H9 (cell line): ENCODE data around the gene NCL. TPM values are rescaled to one million over a fixed set of nuclear protein-coding genes. Genes with fewer than 3 reads are reported as not detected.
"Not testable (repeated sequence)": the region's sequence is repeated elsewhere in the genome, so short reads cannot be mapped to it uniquely, and the experiment has no call there.

Experiments used
- DNase-seq: peaks from one replicate; pipeline ENCODE4 v3.0.0-alpha.2; 2017
- H2AFZ ChIP-seq: one replicate; pipeline ENCODE4 v1.6.1; 2013; ENCODE audit warnings: mild to moderate bottlenecking, low read length, control low read depth, moderate library complexity
- H2AK5ac ChIP-seq: 2 replicates; pipeline ENCODE4 v1.6.1; 2013; ENCODE audit warnings: low read length, control low read depth, mixed read lengths; ENCODE audit not compliant: insufficient read length
- H2BK120ac ChIP-seq: one replicate; pipeline ENCODE4 v1.6.1; 2013; ENCODE audit warnings: low read depth, mild to moderate bottlenecking, low read length, control low read depth, inconsistent platforms; ENCODE audit not compliant: poor library complexity, severe bottlenecking
- H2BK12ac ChIP-seq: 2 replicates; pipeline ENCODE4 v1.6.1; 2013; ENCODE audit warnings: low read length, control low read depth, mixed read lengths, low read depth; ENCODE audit not compliant: insufficient read length
- H2BK15ac ChIP-seq: 2 replicates; pipeline ENCODE4 v1.6.1; 2013; ENCODE audit warnings: low read depth, low read length, control low read depth
- H2BK20ac ChIP-seq: one replicate; pipeline ENCODE4 v1.6.1; 2013; ENCODE audit warnings: low read depth, mild to moderate bottlenecking, low read length, control low read depth, inconsistent platforms; ENCODE audit not compliant: poor library complexity, severe bottlenecking
- H2BK5ac ChIP-seq: 2 replicates; pipeline ENCODE4 v1.6.1; 2013; ENCODE audit warnings: low read length, control low read depth, mixed read lengths; ENCODE audit not compliant: insufficient read length
- H3K14ac ChIP-seq: 2 replicates; pipeline ENCODE4 v1.6.1; 2013; ENCODE audit warnings: low read length, control low read depth; ENCODE audit not compliant: insufficient read depth
- H3K18ac ChIP-seq: 2 replicates; pipeline ENCODE4 v1.6.1; 2013; ENCODE audit warnings: low read depth, mild to moderate bottlenecking, mixed read lengths, low read length, control low read depth; ENCODE audit not compliant: insufficient read length
- H3K23ac ChIP-seq: 2 replicates; pipeline ENCODE4 v1.6.1; 2013; ENCODE audit warnings: low read length, control low read depth, mixed read lengths, low read depth; ENCODE audit not compliant: insufficient read length
- H3K23me2 ChIP-seq: 2 replicates; pipeline ENCODE4 v1.6.1; 2013; ENCODE audit warnings: low read depth, mild to moderate bottlenecking, mixed read lengths, low read length, control low read depth; ENCODE audit not compliant: insufficient read length, poor library complexity, severe bottlenecking
- H3K27ac ChIP-seq: 2 replicates; pipeline ENCODE4 v1.5.1; 2013; ENCODE audit warnings: low read length, control low read depth, mixed read lengths, low read depth; ENCODE audit not compliant: insufficient read length
- H3K27me3 ChIP-seq: 2 replicates; pipeline ENCODE4 v1.6.1; 2013; ENCODE audit warnings: low read length, control low read depth, inconsistent platforms; ENCODE audit not compliant: insufficient read depth
- H3K4ac ChIP-seq: 2 replicates; pipeline ENCODE4 v1.6.1; 2013; ENCODE audit warnings: low read depth, mild to moderate bottlenecking, control low read depth, inconsistent platforms, low read length, moderate library complexity
- H3K4me1 ChIP-seq: 2 replicates; pipeline ENCODE4 v1.6.1; 2013; ENCODE audit warnings: low read length, control low read depth, inconsistent platforms; ENCODE audit not compliant: insufficient read depth
- H3K4me2 ChIP-seq: 2 replicates; pipeline ENCODE4 v1.6.1; 2013; ENCODE audit warnings: low read length, control low read depth, mixed read lengths; ENCODE audit not compliant: insufficient read length, insufficient read depth
- H3K56ac ChIP-seq: 2 replicates; pipeline ENCODE4 v1.6.1; 2013; ENCODE audit warnings: low read depth, mild to moderate bottlenecking, mixed read lengths, low read length, control low read depth; ENCODE audit not compliant: insufficient read length
- H3K79me1 ChIP-seq: 2 replicates; pipeline ENCODE4 v1.6.1; 2013; ENCODE audit warnings: low read depth, mild to moderate bottlenecking, moderate library complexity, low read length, control low read depth, inconsistent platforms; ENCODE audit not compliant: insufficient read depth, poor library complexity, severe bottlenecking
- H3K79me2 ChIP-seq: 2 replicates; pipeline ENCODE4 v1.6.1; 2013; ENCODE audit warnings: low read length, control low read depth, inconsistent platforms; ENCODE audit not compliant: insufficient read depth
- H3K9ac ChIP-seq: 2 replicates; pipeline ENCODE4 v1.6.1; 2013; ENCODE audit warnings: low read length, control low read depth, mixed read lengths; ENCODE audit not compliant: insufficient read length; ENCODE audit errors: extremely low read depth
- H3K9me3 ChIP-seq: one replicate; pipeline ENCODE4 v1.6.1; 2013; ENCODE audit warnings: low read depth, low read length, inconsistent platforms; ENCODE audit not compliant: control insufficient read depth
- H3T11ph ChIP-seq: one replicate; pipeline ENCODE4 v1.6.1; 2013; ENCODE audit warnings: mild to moderate bottlenecking, low read length, control low read depth, inconsistent platforms
- H4K20me1 ChIP-seq: one replicate; pipeline ENCODE4 v1.6.1; 2013; ENCODE audit not compliant: control insufficient read depth, insufficient read length, insufficient read depth
- H4K5ac ChIP-seq: 2 replicates; pipeline ENCODE4 v1.6.1; 2013; ENCODE audit warnings: low read depth, mild to moderate bottlenecking, mixed read lengths, low read length, control low read depth; ENCODE audit not compliant: insufficient read length
- H4K8ac ChIP-seq: replicated peaks from 2 replicates; pipeline ENCODE4 v1.6.1; 2013; ENCODE audit warnings: low read length, control low read depth, mixed read lengths, low read depth; ENCODE audit not compliant: insufficient read length
- H4K91ac ChIP-seq: 2 replicates; pipeline ENCODE4 v1.6.1; 2013; ENCODE audit warnings: low read depth, mild to moderate bottlenecking, moderate library complexity, mixed read lengths, low read length, control low read depth; ENCODE audit not compliant: insufficient read length
- H3K27ac Mint-ChIP-seq, 3 experiments: 2 replicates in 2 of 3; 3 replicates in 1 of 3; pipeline ENCODE4 v1.8.0; 2020 to 2021; ENCODE audit warnings: mixed read lengths in 3 of 3, mild to moderate bottlenecking in 1 of 3, moderate library complexity in 1 of 3
- H3K27me3 Mint-ChIP-seq: 2 replicates; pipeline ENCODE4 v1.8.0; 2021; ENCODE audit warnings: low read depth, mild to moderate bottlenecking, moderate library complexity, mixed read lengths
- H3K36me3 Mint-ChIP-seq, 3 experiments: 2 replicates in 2 of 3; 3 replicates in 1 of 3; pipeline ENCODE4 v1.8.0; 2020 to 2021; ENCODE audit warnings: low read depth in 3 of 3, mixed read lengths in 3 of 3; ENCODE audit not compliant: insufficient read depth in 1 of 3
- H3K4me1 Mint-ChIP-seq, 2 experiments: 2 replicates each; pipeline ENCODE4 v1.8.0; 2020; ENCODE audit warnings: mixed read lengths in 2 of 2
- H3K4me3 Mint-ChIP-seq, 2 experiments: 2 replicates in 1 of 2; 3 replicates in 1 of 2; pipeline ENCODE4 v1.8.0; 2020 to 2021; ENCODE audit warnings: mild to moderate bottlenecking in 2 of 2, mixed read lengths in 2 of 2, moderate library complexity in 1 of 2
- H3K9me3 Mint-ChIP-seq, 2 experiments: 2 replicates in 1 of 2; 3 replicates in 1 of 2; pipeline ENCODE4 v1.8.0; 2020; ENCODE audit warnings: mild to moderate bottlenecking in 2 of 2, mixed read lengths in 2 of 2, moderate library complexity in 1 of 2
- CTCF ChIP-seq: fragments of 200-600 bp; sonication (generic); conservative IDR thresholded peaks from 3 replicates; pipeline ENCODE4 v1.8.0; 2021; ENCODE audit warnings: antibody characterized with exemption, mild to moderate bottlenecking
- WGBS: extraction: QIAGEN DNeasy Blood & Tissue Kit; methylation state at CpG from one replicate; pipeline ENCODE4 v1.1.7; 2013; ENCODE audit warnings: missing lambda C conversion rate, low lambda C conversion rate, mixed read lengths; ENCODE audit not compliant: insufficient read length; ENCODE audit errors: extremely low coverage; 5-methylcytosine and 5-hydroxymethylcytosine counted together
- total RNA-seq: library from RNA; stranded (reverse); gene quantifications from 2 replicates; pipeline ENCODE4 v1.2.1, GENCODE V29; 2021

The NCL gene
- total RNA-seq, 1 experiment from 2014 or later: 1,269 TPM

- Histone ChIP-seq H3K79me2 (peaks cover 19% of the 10 kb centered on the region), H3K27me3 (no peaks in the 10 kb centered on the region), H2BK5ac (no peak overlapping the region), H4K20me1 (no peaks in the 10 kb centered on the region), H2AFZ (no peak overlapping the region), H3K79me1 (peaks cover 4% of the 10 kb centered on the region), H2BK20ac (no peak overlapping the region), H3K18ac (no peak overlapping the region), H3K23ac (no peak overlapping the region), H3K14ac (no peak overlapping the region), H2AK5ac (no peak overlapping the region), H3K27ac (no peak overlapping the region), H3K4me2 (peak overlapping the region; percentile 11), H2BK15ac (no peak overlapping the region), H4K5ac (no peak overlapping the region), H3K9ac (no peak overlapping the region), H2BK120ac (no peak overlapping the region), H3T11ph (no peak overlapping the region), H4K8ac (no peak overlapping the region), H3K23me2 (peaks cover 10% of the 10 kb centered on the region), H3K56ac (no peak overlapping the region), H2BK12ac (no peak overlapping the region), H3K9me3 (no peaks in the 10 kb centered on the region), H3K4ac (no peak overlapping the region), H4K91ac (no peak overlapping the region), H3K4me1 (no peaks in the 10 kb centered on the region)
- H3K9me3 Mint-ChIP-seq: peaks cover 0 to 2% of the 10 kb centered on the region in 2 experiments; a peak in 3 of 5 replicates
- DNase-seq: no peak
- H3K36me3 Mint-ChIP-seq: peaks cover 65 to 76% (median 69%) of the 10 kb centered on the region in 3 experiments
- H3K4me3 Mint-ChIP-seq: peak overlapping the region; percentile 86 to 92
- 100% methylated on average over 6 of the region's 8 CpGs for WGBS
- TF ChIP-seq CTCF: no peak
- peaks cover 1% of the 10 kb centered on the region; the same call in 1 of the 2 replicates for H3K27me3 Mint-ChIP-seq
- H3K4me1 Mint-ChIP-seq: peaks cover 36 to 39% of the 10 kb centered on the region in 2 experiments
- peak overlapping the region in 1 of 3 experiments; percentile 75; a peak in 2 of 7 replicates for H3K27ac Mint-ChIP-seq
Observed at GRCh38 chr2:231461516-231461971, 2.7 kb downstream of the NCL start.

GRCh38 chr2:231460841-231461240 lies 3.4 kb downstream of the NCL start:
- Mint-ChIP-seq H3K4me3 (peak overlapping the region; percentile 16 to 21; a peak in 3 of 5 replicates), H3K4me1 (peaks cover 36 to 39% of the 10 kb centered on the region in 2 experiments), H3K36me3 (peaks cover 72 to 84% (median 76%) of the 10 kb centered on the region in 3 experiments), H3K27ac (peak overlapping the region in 1 of 3 experiments; percentile 23; a peak in 3 of 7 replicates)
- H3K9me3 Mint-ChIP-seq, H4K5ac ChIP-seq, DNase-seq, H3K9me3 ChIP-seq, H3K79me1 ChIP-seq, H2BK120ac ChIP-seq, H2AFZ ChIP-seq, H3K27me3 Mint-ChIP-seq, H3K4me1 ChIP-seq, H2AK5ac ChIP-seq, H2BK5ac ChIP-seq, H3K56ac ChIP-seq, H4K8ac ChIP-seq, H3K27ac ChIP-seq, H4K91ac ChIP-seq, H2BK12ac ChIP-seq, H2BK20ac ChIP-seq, H3K9ac ChIP-seq, H3T11ph ChIP-seq, H4K20me1 ChIP-seq, H3K23ac ChIP-seq, H3K18ac ChIP-seq, H3K23me2 ChIP-seq, H2BK15ac ChIP-seq, H3K14ac ChIP-seq, H3K4ac ChIP-seq, H3K4me2 ChIP-seq, H3K27me3 ChIP-seq: not testable (repeated sequence)
- no CpG with 5 or more reads among the region's 10 CpGs for WGBS
- peaks cover 19% of the 10 kb centered on the region for H3K79me2 ChIP-seq
